Natural killer cell (primary cell): ENCODE data around the gene DIAPH2. TPM values are rescaled to one million over a fixed set of nuclear protein-coding genes. Genes with fewer than 3 reads are reported as not detected.

Source experiments
- ATAC-seq, 3 donors: fragments of 150-1000 bp in 2 of 3; fragments of 200-7000 bp in 1 of 3; cut with Tn5 transposase; 1 replicate in 1 of 3; 2 replicates in 2 of 3; pipeline ENCODE4 v1.10.0; 2021; ENCODE audit warnings: mild to moderate bottlenecking in 2 of 3, moderate library complexity in 2 of 3
- DNase-seq, 2 donors: peaks; one replicate each; pipeline versions ENCODE4 v3.0.0 to v3.0.0-alpha.2; 2013 to 2021; ENCODE audit warnings: mixed read lengths in 1 of 2
- H3K27ac ChIP-seq: one replicate; pipeline ENCODE4 v1.5.1; 2013; ENCODE audit warnings: mild to moderate bottlenecking, low read length
- H3K27me3 ChIP-seq: one replicate; pipeline ENCODE4 v1.6.1; 2013; ENCODE audit warnings: low read length; ENCODE audit not compliant: control insufficient read depth, insufficient read depth
- H3K36me3 ChIP-seq: one replicate; pipeline ENCODE4 v1.6.1; 2013; ENCODE audit warnings: low read length; ENCODE audit not compliant: control insufficient read depth, insufficient read depth
- H3K4me1 ChIP-seq: one replicate; pipeline ENCODE4 v1.6.1; 2013; ENCODE audit warnings: low read length; ENCODE audit not compliant: control insufficient read depth, insufficient read depth
- H3K4me3 ChIP-seq: one replicate; pipeline ENCODE4 v1.5.1; 2013; ENCODE audit warnings: low read length
- H3K9me3 ChIP-seq: one replicate; pipeline ENCODE4 v1.6.1; 2013; ENCODE audit warnings: low read length; ENCODE audit not compliant: control insufficient read depth, insufficient read depth
- H3K27ac Mint-ChIP-seq, 2 donors: one replicate each; pipeline ENCODE4 v1.8.0; 2022; ENCODE audit warnings: mild to moderate bottlenecking in 2 of 2, mixed read lengths in 2 of 2, moderate library complexity in 1 of 2
- H3K27me3 Mint-ChIP-seq, 2 donors: one replicate each; pipeline ENCODE4 v1.8.0; 2022; ENCODE audit warnings: low read depth in 2 of 2, mixed read lengths in 2 of 2
- H3K36me3 Mint-ChIP-seq: one replicate; pipeline ENCODE4 v1.8.0; 2022; ENCODE audit warnings: mixed read lengths
- H3K4me1 Mint-ChIP-seq, 2 donors: one replicate each; pipeline ENCODE4 v1.8.0; 2022; ENCODE audit warnings: mixed read lengths in 2 of 2
- H3K4me3 Mint-ChIP-seq: one replicate; pipeline ENCODE4 v1.8.0; 2022; ENCODE audit warnings: mild to moderate bottlenecking, moderate library complexity, mixed read lengths
- H3K9me3 Mint-ChIP-seq, 2 donors: one replicate each; pipeline ENCODE4 v1.8.0; 2022; ENCODE audit warnings: mixed read lengths in 2 of 2
- CTCF ChIP-seq: fragments of 200-600 bp; IDR thresholded peaks from one replicate; pipeline ENCODE4 v1.8.0; 2022; ENCODE audit warnings: antibody characterized with exemption
- WGBS: methylation state at CpG from one replicate; pipeline ENCODE4 v1.1.7; 2013; ENCODE audit warnings: missing lambda C conversion rate; ENCODE audit not compliant: insufficient coverage; 5-methylcytosine and 5-hydroxymethylcytosine counted together
- intact Hi-C: fragments of 100-400 bp; cut with micrococcal nuclease; formaldehyde crosslinking; loops from one replicate; pipeline ENCODE4 v1.14.2; 2022
- total RNA-seq, 4 donors: library from RNA; stranded (reverse); fragments of 120-200 nt in 1 of 4; gene quantifications; one replicate each; pipeline versions ENCODE4 v1.2.3 to v1.2.4, GENCODE V29; 2013 to 2022

DIAPH2 gene
- total RNA-seq, 3 donors from 2014 or later (not counting 1 experiment from before 2014, with no cell fraction given), result 17.0 to 18.2 (median 17.0) TPM

GRCh38 chrX:97638621-97639020 is 954.0 kb downstream of the DIAPH2 start:
- H3K27ac Mint-ChIP-seq, result no peak overlapping the region
- Histone ChIP-seq H3K36me3 (no peaks in the 10 kb centered on the region), H3K9me3 (no peaks in the 10 kb centered on the region), H3K4me1 (no peaks in the 10 kb centered on the region), H3K27me3 (no peaks in the 10 kb centered on the region), H3K27ac (no peak overlapping the region), H3K4me3 (no peak overlapping the region)
- 95% methylated on average over 2 of the region's 3 CpGs for WGBS
- H3K4me1 Mint-ChIP-seq, result peaks cover 6% of the 10 kb centered on the region in 2 donors
- no peaks in the 10 kb centered on the region for H3K36me3 Mint-ChIP-seq
- no peaks in the 10 kb centered on the region for H3K27me3 Mint-ChIP-seq
- H3K4me3 Mint-ChIP-seq, result no peak overlapping the region
- DNase-seq (no peak), ATAC-seq (no peak)
- intact Hi-C loops, result no loop called here
- H3K9me3 Mint-ChIP-seq, result no peaks in the 10 kb centered on the region
- no peak for TF ChIP-seq CTCF

- Histone ChIP-seq H3K4me1 (no peaks in the 10 kb centered on the region), H3K36me3 (no peaks in the 10 kb centered on the region), H3K27me3 (no peaks in the 10 kb centered on the region), H3K27ac (no peak overlapping the region), H3K4me3 (no peak overlapping the region), H3K9me3 (no peaks in the 10 kb centered on the region)
- TF ChIP-seq CTCF, result no peak
- 1% methylated on average over 5 of the region's 5 CpGs for WGBS
- peak in 1 of 2 donors; percentile 1 for DNase-seq
- Mint-ChIP-seq H3K9me3 (no peaks in the 10 kb centered on the region), H3K27ac (no peak overlapping the region), H3K27me3 (no peaks in the 10 kb centered on the region), H3K36me3 (no peaks in the 10 kb centered on the region), H3K4me3 (no peak overlapping the region), H3K4me1 (peaks cover 6% of the 10 kb centered on the region in 2 donors)
- intact Hi-C loops, result no loop called here
- ATAC-seq, result no peak
These were observed 954.9 kb downstream of the DIAPH2 start for GRCh38 chrX:97639526-97639925.

Other genes with a start within 250 kb of the DIAPH2 start
- 1 to 10 TPM in 2 of 3 donors, under 1 TPM in 1; 0.99 to 1.5 (median 1.3) TPM for gene RPA4, start 199.1 kb downstream of the DIAPH2 start, total RNA-seq